Uterus (tissue), 2 donors: ENCODE results near the gene VMP1.

Experiments used
- CTCF ChIP-seq, 4 experiments: fragments of 200-600 bp in 2 of 4; fragments of 450-650 bp in 2 of 4; sonication (generic) in 2 of 4; IDR thresholded peaks; one replicate each; pipeline ENCODE4 v1.5.1; 2016 to 2019; ENCODE audit warnings: antibody characterized with exemption in 4 of 4, mild to moderate bottlenecking in 2 of 4, moderate library complexity in 1 of 4
- POLR2A ChIP-seq, 2 donors: fragments of 450-650 bp; IDR thresholded peaks; one replicate each; pipeline ENCODE4 v1.6.1; 2016; ENCODE audit warnings: antibody characterized with exemption in 2 of 2, mild to moderate bottlenecking in 1 of 2, moderate library complexity in 1 of 2

GRCh38 chr17:59666235-59666634 lies 41.2 kb upstream of the VMP1 start:
- TF ChIP-seq CTCF (IDR thresholded peaks at IDR 0.05) (no peak), POLR2A (IDR thresholded peaks at IDR 0.05) (no peak)
